ENCODE results near the gene QSOX2.

DNA sequence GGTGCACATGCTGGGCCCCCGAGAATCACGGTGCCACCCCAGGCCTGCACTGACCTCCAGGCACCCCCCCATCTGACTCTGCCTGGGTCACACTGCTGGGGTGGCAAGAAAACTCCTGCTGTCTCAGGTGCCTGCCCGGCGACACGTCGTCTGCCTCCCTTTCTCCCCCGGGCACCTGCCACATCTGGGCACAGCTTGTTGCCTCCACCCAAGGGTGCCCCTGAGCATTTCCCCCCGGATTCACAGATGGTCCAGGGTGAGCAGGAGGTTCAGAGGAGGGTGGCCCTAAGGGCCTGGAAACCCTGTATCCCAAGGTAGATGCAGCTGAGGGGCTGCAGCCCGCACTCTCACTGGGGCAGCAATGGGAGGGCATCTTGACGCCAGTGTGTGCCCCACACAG is 14.9 kb upstream of the QSOX2 start:
- no peak for TF ChIP-seq TCF7L2 (IDR thresholded peaks at IDR 0.05; ENCODE audit: low read depth, low read length)
- TF ChIP-seq, protein P1, sequence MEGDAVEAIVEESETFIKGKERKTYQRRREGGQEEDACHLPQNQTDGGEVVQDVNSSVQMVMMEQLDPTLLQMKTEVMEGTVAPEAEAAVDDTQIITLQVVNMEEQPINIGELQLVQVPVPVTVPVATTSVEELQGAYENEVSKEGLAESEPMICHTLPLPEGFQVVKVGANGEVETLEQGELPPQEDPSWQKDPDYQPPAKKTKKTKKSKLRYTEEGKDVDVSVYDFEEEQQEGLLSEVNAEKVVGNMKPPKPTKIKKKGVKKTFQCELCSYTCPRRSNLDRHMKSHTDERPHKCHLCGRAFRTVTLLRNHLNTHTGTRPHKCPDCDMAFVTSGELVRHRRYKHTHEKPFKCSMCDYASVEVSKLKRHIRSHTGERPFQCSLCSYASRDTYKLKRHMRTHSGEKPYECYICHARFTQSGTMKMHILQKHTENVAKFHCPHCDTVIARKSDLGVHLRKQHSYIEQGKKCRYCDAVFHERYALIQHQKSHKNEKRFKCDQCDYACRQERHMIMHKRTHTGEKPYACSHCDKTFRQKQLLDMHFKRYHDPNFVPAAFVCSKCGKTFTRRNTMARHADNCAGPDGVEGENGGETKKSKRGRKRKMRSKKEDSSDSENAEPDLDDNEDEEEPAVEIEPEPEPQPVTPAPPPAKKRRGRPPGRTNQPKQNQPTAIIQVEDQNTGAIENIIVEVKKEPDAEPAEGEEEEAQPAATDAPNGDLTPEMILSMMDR (IDR thresholded peaks at IDR 0.05), result no peak
- TF ChIP-seq, protein P2, sequence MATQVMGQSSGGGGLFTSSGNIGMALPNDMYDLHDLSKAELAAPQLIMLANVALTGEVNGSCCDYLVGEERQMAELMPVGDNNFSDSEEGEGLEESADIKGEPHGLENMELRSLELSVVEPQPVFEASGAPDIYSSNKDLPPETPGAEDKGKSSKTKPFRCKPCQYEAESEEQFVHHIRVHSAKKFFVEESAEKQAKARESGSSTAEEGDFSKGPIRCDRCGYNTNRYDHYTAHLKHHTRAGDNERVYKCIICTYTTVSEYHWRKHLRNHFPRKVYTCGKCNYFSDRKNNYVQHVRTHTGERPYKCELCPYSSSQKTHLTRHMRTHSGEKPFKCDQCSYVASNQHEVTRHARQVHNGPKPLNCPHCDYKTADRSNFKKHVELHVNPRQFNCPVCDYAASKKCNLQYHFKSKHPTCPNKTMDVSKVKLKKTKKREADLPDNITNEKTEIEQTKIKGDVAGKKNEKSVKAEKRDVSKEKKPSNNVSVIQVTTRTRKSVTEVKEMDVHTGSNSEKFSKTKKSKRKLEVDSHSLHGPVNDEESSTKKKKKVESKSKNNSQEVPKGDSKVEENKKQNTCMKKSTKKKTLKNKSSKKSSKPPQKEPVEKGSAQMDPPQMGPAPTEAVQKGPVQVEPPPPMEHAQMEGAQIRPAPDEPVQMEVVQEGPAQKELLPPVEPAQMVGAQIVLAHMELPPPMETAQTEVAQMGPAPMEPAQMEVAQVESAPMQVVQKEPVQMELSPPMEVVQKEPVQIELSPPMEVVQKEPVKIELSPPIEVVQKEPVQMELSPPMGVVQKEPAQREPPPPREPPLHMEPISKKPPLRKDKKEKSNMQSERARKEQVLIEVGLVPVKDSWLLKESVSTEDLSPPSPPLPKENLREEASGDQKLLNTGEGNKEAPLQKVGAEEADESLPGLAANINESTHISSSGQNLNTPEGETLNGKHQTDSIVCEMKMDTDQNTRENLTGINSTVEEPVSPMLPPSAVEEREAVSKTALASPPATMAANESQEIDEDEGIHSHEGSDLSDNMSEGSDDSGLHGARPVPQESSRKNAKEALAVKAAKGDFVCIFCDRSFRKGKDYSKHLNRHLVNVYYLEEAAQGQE (IDR thresholded peaks at IDR 0.05; ENCODE audit: insufficient read depth in 1 of 2, low read depth in 2 of 2, low read length in 1 of 2), result no peak

Measured in Panc1 (cell line).